Muscle of back (tissue), 13 donors: Measurements from ENCODE around the gene PPWD1. TPM values are rescaled to one million over a fixed set of nuclear protein-coding genes. Genes with fewer than 3 reads are reported as not detected.
A peak's percentile ranks its signal among the peaks of the same experiment; 100 is the strongest.
"Not testable (repeated sequence)": the region's sequence is repeated elsewhere in the genome, so short reads cannot be mapped to it uniquely, and the experiment has no call there.

Experiments used
- DNase-seq, 3 donors: peaks; one replicate each; pipeline versions ENCODE4 v3.0.0 to v3.0.0-alpha.2; 2013
- long read RNA-seq, 9 donors: transcript quantifications; one replicate each; lab custom pipeline, GENCODE V29; 2026
- polyA plus RNA-seq, 10 donors: library from polyadenylated mRNA; unstranded; fragments of 120-200 nt; gene quantifications; one replicate each; pipeline ENCODE4 v1.2.1, GENCODE V29; 2013; ENCODE audit not compliant: insufficient read length in 10 of 10

PPWD1 gene
- polyA plus RNA-seq: 10 to 100 TPM; 31.7 to 66.5 (median 40.2) TPM
- long read RNA-seq, donor 1, partial matches to known transcripts: 0 of 3 reads
- long read RNA-seq, donor 1, other reads (novel, unspliced or antisense): 0 of 3 reads
- long read RNA-seq, donor 2, transcript PPWD1-201 (11 exons, 2,166 nt): major isoform, 5 of 18 reads
- long read RNA-seq, donor 2, partial matches to known transcripts: 5 of 18 reads
- long read RNA-seq, donor 2, other reads (novel, unspliced or antisense): 6 of 18 reads
- long read RNA-seq, donor 3: 0 reads
- long read RNA-seq, donor 4, transcript PPWD1-201 (11 exons, 2,166 nt): major isoform, 6 of 6 reads
- long read RNA-seq, donor 4, partial matches to known transcripts: 0 of 6 reads
- long read RNA-seq, donor 4, other reads (novel, unspliced or antisense): 0 of 6 reads
- long read RNA-seq, donor 5, partial matches to known transcripts: 0 of 7 reads
- long read RNA-seq, donor 5, other reads (novel, unspliced or antisense): 0 of 7 reads
- long read RNA-seq, donor 6, transcript PPWD1-201 (11 exons, 2,166 nt): major isoform, 7 of 8 reads
- long read RNA-seq, donor 6, partial matches to known transcripts: 0 of 8 reads
- long read RNA-seq, donor 6, other reads (novel, unspliced or antisense): 0 of 8 reads
- long read RNA-seq, donor 7, transcript PPWD1-201 (11 exons, 2,166 nt): major isoform, 7 of 10 reads
- long read RNA-seq, donor 7, partial matches to known transcripts: 0 of 10 reads
- long read RNA-seq, donor 7, other reads (novel, unspliced or antisense): 0 of 10 reads
- long read RNA-seq, donor 8, partial matches to known transcripts: 7 of 10 reads
- long read RNA-seq, donor 8, other reads (novel, unspliced or antisense): 0 of 10 reads
- long read RNA-seq, donor 9: 0 reads

DNA sequence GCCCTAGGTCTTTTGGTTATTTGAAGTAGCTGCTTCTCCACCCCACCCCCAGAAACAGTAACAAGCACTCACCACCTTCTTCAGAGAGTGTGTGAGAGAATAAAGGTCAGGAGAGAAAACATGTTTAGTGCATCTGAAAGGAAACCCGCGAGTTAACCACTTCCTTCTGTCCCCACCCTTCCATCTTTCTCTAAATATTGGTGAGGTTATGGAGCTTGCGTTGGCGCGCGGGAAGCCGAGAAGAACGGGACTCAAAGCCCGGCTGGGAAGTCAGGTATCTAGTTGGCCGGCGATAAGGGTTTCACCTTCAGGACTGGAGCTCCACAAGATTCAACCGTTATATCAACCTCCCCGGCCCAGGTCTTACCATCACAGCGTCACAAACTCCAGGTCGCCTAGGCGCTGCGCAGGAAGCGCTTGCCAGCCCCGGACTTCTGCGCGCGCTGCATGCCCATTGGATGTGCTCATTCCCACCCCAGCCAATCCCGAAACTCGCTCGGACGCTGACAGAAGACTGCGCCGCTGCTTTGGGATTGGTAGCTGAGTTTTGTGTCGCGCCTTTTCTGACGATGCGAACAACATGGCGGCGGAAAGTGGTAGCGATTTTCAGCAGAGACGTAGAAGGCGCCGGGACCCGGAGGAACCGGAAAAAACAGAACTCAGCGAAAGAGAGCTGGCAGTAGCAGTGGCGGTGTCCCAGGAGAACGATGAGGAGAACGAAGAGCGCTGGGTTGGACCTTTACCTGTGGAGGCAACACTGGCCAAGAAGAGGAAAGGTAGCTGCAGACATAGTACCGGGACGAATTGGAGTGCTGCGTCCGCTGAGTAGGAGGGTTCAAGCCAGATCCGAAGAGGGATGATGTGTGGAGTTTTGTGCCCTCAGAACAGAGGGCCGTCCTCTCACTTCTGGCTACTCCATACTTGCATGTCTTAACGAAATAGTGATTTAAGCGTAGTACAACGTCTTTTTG lies at the start of gene PPWD1, which contains the start of gene CENPK:
Gene PPWD1 (plus strand): TSS at position 566 of the 971 bp plus-strand sequence. CDS start 15 bp downstream, at position 581.
Gene CENPK (minus strand): TSS at position 438 of the 971 bp plus-strand sequence. CDS start 8,261 bp downstream, outside the sequence.
- DNase-seq: peak; percentile 95 to 98 (median 96)

DNA sequence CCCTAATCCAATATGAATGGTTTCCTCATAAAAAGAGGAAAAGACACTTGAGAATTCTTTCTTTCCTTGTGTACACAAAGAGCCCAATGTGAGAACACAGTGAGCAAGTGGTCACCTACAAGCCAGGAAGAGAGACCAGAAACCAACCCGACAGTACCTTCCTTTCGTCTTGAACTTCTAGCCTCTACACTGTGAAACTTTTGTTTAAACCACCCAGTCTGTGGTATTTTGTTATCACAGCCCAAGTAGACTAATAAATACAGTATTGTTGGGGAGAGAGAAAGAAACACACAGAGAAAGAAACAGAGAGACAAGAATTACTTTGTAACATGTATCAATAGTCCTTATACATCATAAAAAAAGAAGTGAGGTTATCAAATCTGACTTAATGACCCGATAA lies 37.4 kb upstream of the PPWD1 start:
- DNase-seq: no peak

DNA sequence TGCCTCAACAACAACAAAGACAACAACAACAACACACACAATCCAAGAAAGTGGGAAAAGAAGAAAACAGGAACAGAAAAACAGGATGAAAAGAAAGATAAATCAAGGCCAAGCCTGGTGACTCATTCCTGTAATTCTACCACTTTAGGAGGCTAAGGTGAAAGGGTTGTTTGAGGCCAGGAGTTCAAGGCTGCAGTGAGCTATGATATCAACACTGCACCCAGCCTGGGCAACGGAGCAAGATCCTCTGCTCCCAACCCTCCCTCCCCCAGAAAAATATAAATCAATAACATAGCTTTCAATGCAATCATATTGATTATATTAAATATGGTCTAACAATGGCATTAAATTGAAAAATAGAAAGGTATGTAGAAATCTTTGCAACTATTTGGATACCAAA lies 32.2 kb upstream of the PPWD1 start:
- DNase-seq: no peak

GRCh38 chr5:65535529-65535987 lies 27.5 kb upstream of the PPWD1 start:
- no peak for DNase-seq

DNA sequence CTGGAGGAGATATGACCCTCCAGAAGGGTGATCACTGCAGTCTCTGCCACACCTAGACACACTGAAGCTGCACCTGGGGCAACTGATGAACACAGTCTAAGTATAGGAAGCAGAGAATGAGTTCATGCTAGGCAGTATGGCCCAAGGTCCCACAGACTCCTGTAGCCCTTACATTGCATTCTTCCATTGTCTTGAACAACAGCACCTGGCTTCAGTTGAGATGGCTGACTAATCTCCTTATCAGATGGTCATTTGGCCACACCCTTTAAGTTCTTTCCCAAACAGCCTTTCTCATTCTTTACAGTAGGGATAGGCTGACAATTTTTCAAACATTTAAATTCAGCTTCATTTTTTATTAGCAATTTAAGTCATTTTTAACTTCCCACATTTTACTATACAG lies 23.3 kb upstream of the PPWD1 start:
- no peak for DNase-seq

DNA sequence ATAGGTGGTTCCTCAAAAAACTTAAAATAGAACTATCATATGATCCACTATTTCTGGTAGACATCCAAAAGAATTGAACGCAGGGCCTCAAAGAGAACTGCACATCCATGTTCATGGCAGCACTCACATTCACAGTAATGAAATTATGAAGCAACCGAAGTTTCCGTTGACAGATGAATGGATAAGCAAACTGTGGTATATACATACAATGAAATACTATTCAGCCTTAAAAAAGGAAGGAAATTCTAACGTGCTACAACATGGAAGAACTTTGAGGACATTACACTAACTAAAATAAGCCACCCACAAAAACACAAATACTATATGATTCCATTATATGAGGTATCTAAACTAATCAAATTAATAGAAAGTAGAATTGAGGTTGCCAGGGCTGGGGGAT lies 18.6 kb upstream of the PPWD1 start:
- DNase-seq: no peak

GRCh38 chr5:65546141-65546540 lies 17.0 kb upstream of the PPWD1 start:
- no peak for DNase-seq

- no peak for DNase-seq
Measured at GRCh38 chr5:65548281-65548680, 14.8 kb upstream of the PPWD1 start.

DNA sequence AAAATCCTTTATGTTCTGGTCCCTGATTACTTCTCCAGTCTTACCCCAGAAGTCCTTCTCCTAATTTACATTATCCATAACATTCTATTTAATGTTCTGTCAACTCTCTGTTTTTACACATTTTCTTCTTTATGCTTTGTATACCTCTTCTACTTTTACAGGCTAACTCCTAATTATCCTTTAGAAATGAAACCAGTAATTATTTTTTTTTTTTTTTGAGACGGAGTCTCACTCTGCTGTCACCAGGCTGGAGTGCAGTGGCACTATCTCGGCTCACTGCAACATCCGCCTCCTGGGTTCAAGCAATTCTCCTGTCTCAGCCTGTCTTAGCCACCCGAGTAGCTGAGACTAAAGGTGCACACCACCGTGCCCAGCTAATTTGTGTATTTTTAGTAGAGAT lies 9.2 kb upstream of the PPWD1 start:
- no peak for DNase-seq

- no peak for DNase-seq
Measured at GRCh38 chr5:65555287-65555686, 7.8 kb upstream of the PPWD1 start.

GRCh38 chr5:65556181-65556580 lies 6.9 kb upstream of the PPWD1 start:
- no peak for DNase-seq

DNA sequence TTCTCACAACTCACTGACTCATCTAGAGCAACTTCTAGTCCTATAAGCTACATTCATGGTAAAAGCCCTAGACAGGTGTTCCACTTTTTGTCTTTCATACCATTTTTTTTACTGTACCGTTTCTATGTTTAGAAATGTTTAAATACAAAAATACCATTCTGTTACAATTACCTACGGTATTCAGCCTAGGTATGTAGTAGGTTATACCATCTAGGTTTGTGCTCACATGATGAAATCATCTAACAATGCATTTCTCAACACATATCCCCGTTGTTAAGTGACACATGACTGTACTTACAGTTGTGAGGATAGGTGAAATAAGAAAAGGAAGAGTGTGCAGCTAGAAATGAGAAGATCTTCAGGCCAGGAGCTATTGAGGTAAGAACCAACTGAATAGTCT lies 6.4 kb upstream of the PPWD1 start:
- no peak for DNase-seq

- DNase-seq: peak in 1 of 3 donors; percentile 3
Measured at GRCh38 chr5:65563777-65564176, 681 bp downstream of the PPWD1 start.

DNA sequence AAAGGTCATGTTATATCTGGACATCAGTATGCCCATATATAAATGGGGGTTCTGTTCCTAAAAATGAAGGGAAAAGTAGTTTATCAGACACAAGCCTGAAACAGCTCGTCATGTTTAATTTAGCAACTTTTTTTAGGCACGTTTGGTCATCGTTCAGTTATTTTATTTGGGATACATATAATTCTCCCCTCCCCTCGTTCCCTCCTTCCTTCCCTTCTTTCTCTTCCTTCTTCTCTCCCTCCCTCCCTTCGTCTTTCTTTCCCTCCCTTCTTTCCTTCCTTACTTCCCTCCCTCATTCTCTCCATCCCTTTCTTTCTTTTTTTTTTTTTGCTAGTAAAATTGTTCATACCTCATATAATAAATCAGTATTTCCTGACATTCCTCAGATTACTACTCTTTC lies 3.4 kb downstream of the PPWD1 start:
- no peak for DNase-seq

GRCh38 chr5:65570598-65571226 lies 7.6 kb downstream of the PPWD1 start:
- DNase-seq: no peak

- DNase-seq: no peak
Measured at GRCh38 chr5:65577141-65577540, 14.0 kb downstream of the PPWD1 start.

GRCh38 chr5:65588694-65589093 lies 25.6 kb downstream of the PPWD1 start:
- DNase-seq: no peak

GRCh38 chr5:65601761-65602160 lies 38.7 kb downstream of the PPWD1 start:
- DNase-seq: not testable (repeated sequence)

DNA sequence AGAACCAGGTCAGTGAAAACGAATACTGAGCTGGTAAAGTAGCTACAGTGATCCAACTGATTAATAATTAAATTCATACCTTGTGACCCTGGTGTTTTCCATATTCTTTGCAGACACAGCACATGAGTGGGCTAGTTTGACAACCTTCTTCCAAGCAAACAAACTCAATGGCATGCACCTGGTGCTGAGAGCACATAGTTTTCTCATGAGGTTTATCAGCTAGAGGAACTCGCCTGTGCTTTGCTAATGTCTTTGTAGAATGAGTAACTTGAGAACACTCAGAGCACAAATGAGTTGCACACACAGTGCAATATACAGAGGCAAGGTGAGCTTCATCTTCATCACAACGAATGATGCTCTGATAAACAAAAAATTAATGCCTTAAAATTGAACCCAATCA lies 48.4 kb downstream of the PPWD1 start:
- DNase-seq: no peak

DNA sequence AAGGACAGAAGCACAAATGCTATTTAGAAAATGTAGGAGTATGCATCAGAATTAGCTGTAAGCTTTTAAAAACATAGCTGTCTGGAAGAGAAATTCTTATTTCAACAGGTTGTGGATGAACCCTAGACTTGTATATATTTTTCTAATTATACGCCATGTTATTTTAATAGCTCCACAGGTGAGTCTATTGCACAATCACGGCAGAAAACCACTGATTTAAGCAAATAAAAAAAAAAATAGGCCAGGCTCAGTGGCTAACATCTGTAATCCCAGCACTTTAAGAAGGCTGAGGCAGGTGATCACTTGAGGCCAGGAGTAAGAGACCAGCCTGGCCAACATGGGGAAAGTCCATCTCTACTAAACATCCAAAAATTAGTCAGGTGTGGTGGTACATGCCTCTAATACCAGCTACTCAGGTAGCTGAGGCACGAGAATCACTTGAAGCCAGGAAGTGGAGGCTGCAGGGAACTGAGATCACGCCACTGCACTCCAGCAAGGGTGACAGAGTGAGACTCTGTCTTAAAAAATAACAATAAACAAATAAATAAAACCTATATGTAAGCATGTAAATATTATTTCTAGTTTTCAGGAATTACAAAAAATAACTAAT lies 49.3 kb downstream of the PPWD1 start:
- DNase-seq: no peak
